Endometrial microvascular endothelial cells (primary cell): ENCODE data around the gene OR51E2. TPM values are rescaled to one million over a fixed set of nuclear protein-coding genes. Genes with fewer than 3 reads are reported as not detected.

Experiments
- total RNA-seq: library from RNA; depleted of rRNA; stranded (reverse); fragments of >200 nt; gene quantifications from one replicate; pipeline ENCODE4 v1.2.3, GENCODE V29; 2015; ENCODE audit errors: inconsistent ontology term

OR51E2 gene
- total RNA-seq, 1 donor from 2014 or later, result not detected

Other genes with a start within 250 kb of the OR51E2 start
- not detected for gene OR52K2, start 248.6 kb downstream of the OR51E2 start, total RNA-seq
- gene OR52K1, start 215.2 kb downstream of the OR51E2 start, total RNA-seq, result not detected
- gene OR52M1, start 152.7 kb downstream of the OR51E2 start, total RNA-seq, result not detected
- not detected for gene OR52I2, start 116.1 kb downstream of the OR51E2 start, total RNA-seq
- not detected for gene OR52I1, start 103.8 kb downstream of the OR51E2 start, total RNA-seq
- gene TRIM68, start 89.6 kb downstream of the OR51E2 start, total RNA-seq, result 12.9 TPM
- not detected for gene OR51D1, start 60.4 kb downstream of the OR51E2 start, total RNA-seq
- gene OR51E1, start 53.9 kb downstream of the OR51E2 start, total RNA-seq, result not detected
- gene MMP26, start 6.9 kb upstream of the OR51E2 start, total RNA-seq, result not detected
- not detected for gene OR51F1, start 72.1 kb upstream of the OR51E2 start, total RNA-seq
- gene OR52R1, start 106.5 kb upstream of the OR51E2 start, total RNA-seq, result not detected
- not detected for gene OR51F2, start 123.5 kb upstream of the OR51E2 start, total RNA-seq
- gene OR51S1, start 151.4 kb upstream of the OR51E2 start, total RNA-seq, result not detected
- not detected for gene OR51T1, start 184.0 kb upstream of the OR51E2 start, total RNA-seq
- not detected for gene OR51A7, start 205.9 kb upstream of the OR51E2 start, total RNA-seq
- gene OR51G2, start 221.5 kb upstream of the OR51E2 start, total RNA-seq, result not detected
- gene OR51G1, start 226.5 kb upstream of the OR51E2 start, total RNA-seq, result not detected
- not detected for gene OR51A4, start 249.8 kb upstream of the OR51E2 start, total RNA-seq